Stimulated activated CD8-positive, alpha-beta memory T cell treated with anti-CD3 and anti-CD28 coated beads, Interleukin-12 subunit alpha, Interleukin-12 subunit beta, amount 100 ng/mL, for 24 hours (primary cell): ENCODE results near the gene RPL37A.
"Not testable (repeated sequence)": the region's sequence is repeated elsewhere in the genome, so short reads cannot be mapped to it uniquely, and the experiment has no call there.

Source experiments
- DNase-seq: peaks from one replicate; pipeline ENCODE4 v3.0.0-alpha.2; 2020; ENCODE audit errors: extremely low read depth

Gene RPL37A

DNA sequence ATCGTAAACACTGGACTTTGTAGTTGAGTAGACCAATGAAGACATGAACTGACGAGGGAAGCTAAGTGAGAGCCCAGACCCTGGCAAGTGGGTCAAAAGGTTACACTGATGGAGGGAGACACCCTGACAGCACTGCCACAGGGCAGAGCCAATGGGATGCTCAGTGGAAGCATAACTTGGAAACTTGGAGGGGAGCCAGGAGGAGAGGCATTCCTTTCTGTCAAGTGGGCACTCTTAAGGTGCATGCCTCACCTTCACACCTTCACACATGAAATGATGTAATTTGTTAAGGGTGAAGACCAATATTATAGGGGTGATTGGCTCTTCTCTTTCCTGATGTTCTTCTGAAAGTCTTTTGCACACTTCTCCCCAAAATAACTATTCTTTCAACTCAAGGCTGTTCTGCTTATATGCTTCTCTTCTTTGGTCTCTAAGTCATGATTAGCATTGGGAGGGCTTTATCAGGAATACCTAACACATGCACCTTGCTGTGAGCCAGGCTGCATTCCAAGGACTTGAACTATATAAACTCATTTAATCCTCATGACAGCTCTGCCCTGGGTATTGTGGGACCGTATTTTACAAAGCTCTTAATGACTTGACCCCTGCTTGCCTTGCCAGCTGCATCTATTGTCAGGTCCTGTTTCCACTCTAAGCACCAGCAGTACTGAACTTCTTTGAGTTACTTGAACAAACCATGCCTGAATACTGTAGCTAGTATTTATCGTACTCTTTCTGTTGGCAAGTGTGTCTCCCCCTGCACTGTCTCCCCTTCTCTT is 19.0 kb downstream of the RPL37A start:
- DNase-seq: no peak

GRCh38 chr2:216518566-216519119 is 20.0 kb downstream of the RPL37A start:
- not testable (repeated sequence) for DNase-seq

GRCh38 chr2:216519154-216519762 is 20.6 kb downstream of the RPL37A start:
- DNase-seq: no peak

DNA sequence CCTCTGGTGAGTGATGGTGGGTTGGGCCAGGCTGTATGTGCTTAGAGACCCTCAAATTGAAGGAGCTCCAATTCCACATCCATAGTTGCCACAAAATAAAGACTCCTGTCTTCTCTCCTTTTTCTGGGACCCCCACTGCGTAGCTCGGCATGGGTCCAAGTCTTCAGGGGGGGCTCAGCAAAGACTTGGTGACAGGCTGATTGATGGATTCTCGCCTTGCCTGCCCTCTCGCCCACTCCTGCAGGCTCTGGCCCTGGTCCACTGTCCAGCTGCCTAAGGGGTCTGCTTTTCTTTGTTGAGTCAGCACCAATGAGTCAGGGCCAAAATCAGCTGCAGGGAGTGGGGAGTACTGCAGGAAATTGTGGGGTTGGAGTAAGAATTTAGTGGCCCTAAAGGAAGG is 21.5 kb downstream of the RPL37A start:
- DNase-seq: no peak

GRCh38 chr2:216522892-216523502 is 24.4 kb downstream of the RPL37A start:
- DNase-seq: no peak

GRCh38 chr2:216525972-216526371 is 27.3 kb downstream of the RPL37A start:
- no peak for DNase-seq

- DNase-seq: no peak
Measured at GRCh38 chr2:216526939-216527338, 28.3 kb downstream of the RPL37A start.

- DNase-seq: no peak
Measured at GRCh38 chr2:216527600-216527999, 29.0 kb downstream of the RPL37A start.

DNA sequence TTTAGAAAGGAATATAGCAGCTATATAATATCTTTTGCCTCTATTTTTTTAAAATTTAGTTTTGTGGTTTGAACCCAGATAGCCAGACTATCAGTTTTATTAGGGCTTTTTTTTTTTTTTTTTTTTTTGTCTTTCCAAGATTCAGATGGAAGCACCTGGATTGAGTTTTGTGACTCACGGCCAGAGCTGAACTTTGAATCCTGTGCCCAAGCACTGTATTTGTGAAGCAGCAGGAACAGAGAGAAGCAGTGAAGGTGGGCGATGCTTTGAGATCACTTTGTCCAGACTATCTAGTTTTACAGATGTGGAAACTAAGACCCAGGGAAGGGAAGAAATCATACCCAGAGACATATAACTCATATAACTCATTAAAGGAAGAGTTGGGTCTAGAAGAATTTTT is 33.9 kb downstream of the RPL37A start:
- DNase-seq: no peak

DNA sequence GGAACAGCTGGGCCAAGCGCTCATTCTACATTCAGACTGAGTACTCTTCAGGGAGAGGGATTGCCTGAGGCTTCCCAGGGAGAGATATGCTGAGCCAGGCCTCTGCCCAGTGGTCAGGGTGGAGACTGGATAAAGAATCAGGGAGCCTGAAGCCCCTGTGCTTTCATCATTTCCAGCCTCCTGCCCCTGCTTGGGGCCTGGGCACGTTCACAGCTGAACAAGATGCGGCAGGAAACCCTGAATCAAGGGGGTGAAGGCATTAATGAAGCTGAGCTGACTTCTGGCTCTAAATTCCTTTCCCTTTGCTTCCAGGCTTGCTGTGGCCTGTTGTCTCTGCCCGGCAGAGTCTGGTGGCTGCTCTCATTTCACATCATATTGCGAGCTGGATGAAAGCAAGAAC is 35.0 kb downstream of the RPL37A start:
- DNase-seq: no peak

DNA sequence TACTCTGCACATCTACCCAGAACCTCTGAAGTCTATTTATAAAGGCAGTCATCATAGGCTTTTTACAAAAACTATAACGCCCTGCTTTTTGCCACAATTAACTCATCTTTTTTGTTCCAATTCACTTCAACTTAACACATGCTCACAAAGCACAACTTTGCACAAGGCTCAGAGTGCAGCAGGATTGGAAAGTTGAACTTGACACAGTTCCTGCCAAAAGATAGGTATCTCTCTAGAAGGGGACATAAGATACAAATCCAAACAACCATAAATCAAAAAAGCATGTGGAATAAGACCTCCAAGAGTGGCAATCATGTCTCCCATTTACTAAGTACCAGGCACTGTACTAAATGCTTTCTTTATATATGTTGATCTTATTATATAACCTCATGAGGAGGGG is 36.2 kb downstream of the RPL37A start:
- no peak for DNase-seq

- no peak for DNase-seq
Measured at GRCh38 chr2:216535454-216535995, 36.9 kb downstream of the RPL37A start.

- DNase-seq: no peak
Measured at GRCh38 chr2:216536734-216537210, 38.1 kb downstream of the RPL37A start.

GRCh38 chr2:216537366-216537765 is 38.7 kb downstream of the RPL37A start:
- DNase-seq: no peak

DNA sequence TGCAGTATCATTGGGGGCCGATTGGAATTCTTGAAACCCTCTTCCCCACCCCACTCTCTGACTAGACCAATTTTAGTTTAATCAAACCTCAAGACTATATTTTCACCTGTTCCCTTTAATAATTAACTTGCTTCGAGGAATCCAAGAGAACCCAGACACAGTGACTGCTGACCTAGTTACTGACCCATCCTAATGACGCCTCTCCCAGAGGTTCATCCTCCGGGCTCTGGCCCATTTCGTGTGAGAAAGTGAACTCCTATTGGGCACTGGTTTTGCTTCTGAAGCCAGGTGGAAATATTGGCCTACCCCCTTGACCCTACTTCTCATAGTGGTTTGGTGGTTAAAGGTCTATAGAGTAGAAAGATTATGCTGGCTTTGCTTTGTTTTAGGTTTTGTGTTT is 39.9 kb downstream of the RPL37A start:
- no peak for DNase-seq

- no peak for DNase-seq
Measured at GRCh38 chr2:216539120-216539519, 40.5 kb downstream of the RPL37A start.

DNA sequence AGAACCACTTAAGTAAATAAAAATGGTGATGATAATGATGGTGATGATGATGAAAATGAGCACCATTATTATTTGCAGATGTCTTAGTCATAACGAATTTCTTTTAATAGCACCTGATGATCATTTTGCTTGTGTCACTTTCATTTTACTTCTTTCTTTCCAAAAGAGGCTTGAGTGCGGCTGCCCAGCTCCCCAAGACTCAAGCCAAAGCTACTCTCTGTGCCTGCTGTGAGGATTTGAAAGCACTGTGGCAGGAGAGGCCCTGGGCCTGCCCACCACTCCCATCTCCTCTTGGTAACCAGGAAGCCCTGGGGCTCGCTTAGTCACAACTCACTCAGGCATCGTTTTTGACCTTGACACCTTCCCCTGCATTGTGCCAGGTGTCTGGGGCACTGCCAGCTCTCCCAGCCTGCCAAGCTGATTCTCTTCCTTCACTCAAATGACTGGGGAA is 41.2 kb downstream of the RPL37A start:
- DNase-seq: no peak

- DNase-seq: no peak
Measured at GRCh38 chr2:216540920-216541319, 42.3 kb downstream of the RPL37A start.

DNA sequence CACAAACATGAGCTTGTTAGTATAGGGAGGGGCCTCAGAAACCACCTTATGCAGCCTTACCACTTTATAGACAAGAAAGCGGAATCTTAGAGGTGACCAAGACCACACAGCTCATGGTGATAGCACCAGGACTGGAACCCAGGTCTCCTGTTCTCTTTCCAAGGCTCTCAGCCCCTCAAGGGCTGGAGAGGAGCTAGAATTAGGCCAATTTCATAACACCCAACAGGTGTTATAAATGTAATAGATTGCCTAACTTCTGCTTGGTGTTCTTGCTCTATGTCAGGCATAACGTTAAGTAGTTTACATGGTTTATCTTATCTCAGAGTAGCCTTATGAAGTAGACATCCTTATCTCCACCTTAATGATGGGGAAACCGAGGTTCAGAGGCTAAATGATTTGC is 42.9 kb downstream of the RPL37A start:
- DNase-seq: no peak

DNA sequence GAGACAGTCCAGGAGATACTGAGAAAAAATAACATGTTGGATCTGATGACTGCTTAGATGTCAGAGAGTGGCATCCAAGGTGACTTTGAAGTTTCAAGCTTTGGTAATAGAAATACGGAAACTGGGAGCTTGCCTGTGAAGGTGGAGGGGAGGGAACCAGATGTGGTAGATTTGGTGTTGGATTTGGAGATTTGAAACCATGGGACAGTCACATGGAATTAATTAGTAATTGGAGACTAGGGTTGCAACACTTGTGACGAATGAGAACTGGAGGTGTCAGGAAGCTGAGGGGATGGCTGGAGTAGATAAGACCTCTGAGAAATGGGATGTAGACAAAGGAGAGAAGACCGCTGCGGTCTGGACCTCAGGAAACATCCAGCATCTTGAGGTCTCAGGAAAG is 46.7 kb downstream of the RPL37A start:
- DNase-seq: no peak

DNA sequence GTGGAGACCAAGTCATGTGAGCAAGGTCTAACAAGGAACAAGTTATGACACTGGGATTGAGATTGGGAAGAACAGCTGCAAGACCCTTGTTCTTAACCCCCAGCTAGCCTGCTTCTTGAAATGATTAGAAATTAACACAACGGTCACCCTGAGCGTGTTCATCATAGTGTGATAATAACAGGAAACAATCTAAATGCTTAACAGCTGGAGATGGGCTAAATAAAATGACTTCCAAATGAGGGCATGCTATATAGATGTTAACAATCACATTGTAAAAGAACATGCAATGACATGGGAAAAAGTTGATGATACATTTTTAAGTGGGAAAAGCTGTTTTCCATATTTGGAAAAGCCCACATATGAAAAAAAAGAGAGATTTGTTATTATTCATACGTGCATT is 47.6 kb downstream of the RPL37A start:
- DNase-seq: no peak

DNA sequence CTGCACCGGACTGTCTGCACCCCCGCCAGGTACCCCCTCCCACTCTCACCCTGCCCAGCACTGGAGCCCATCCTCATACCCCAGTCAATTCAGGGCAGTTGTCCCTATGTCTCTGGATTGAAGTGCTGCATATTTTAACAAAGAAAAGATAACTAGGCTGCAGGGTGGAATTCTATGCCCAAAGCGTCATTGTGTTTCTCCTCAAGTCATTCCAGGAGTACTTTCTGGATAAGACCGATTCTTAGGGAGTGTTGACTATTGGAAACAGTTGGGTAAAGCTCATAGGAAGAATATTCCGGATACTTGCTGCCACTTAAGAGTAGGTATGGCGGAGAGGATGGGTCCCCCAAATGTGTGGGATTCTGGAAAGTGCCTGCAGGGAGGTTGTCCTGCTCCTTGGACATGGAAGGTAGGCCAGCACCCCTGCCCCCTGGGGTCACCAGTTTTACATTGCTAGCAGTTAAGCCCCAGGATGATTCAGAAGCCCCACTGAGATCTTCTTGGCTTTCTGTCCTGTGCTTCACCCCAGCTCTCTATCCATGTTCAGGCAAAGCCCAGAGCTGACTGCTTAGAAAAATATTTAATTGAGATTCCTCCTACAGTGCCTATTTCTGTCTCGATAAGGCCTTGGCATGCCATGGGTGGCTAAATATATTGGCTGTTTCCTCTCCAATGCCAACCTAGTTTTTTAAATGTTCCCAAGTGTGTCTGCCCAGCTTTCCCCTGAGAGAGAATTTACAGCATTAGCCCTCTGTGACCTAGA is 48.2 kb downstream of the RPL37A start:
- no peak for DNase-seq
